AG04450 (cell line): Measurements from ENCODE around the gene GPX4. TPM values are rescaled to one million over a fixed set of nuclear protein-coding genes. Genes with fewer than 3 reads are reported as not detected.

Experiments used
- CTCF ChIA-PET: fragments of 300-600, 350-600 bp; formaldehyde crosslinking; extraction: SDS; loops from one replicate; lab custom pipeline; 2022; ENCODE audit warnings: antibody characterized with exemption, inconsistent platforms; lab: Charles Lee
- POLR2A ChIA-PET: fragments of 350-600 bp; formaldehyde crosslinking; extraction: SDS; loops from one replicate; lab custom pipeline; 2021; ENCODE audit warnings: antibody characterized with exemption, inconsistent platforms; lab: Yijun Ruan, JAX
- DNase-seq: peaks from one replicate; pipeline ENCODE4 v3.0.0-alpha.2; 2011; ENCODE audit warnings: low read depth, low spot score
- H3K27ac ChIP-seq: one replicate; pipeline ENCODE4 v1.5.1; 2012; ENCODE audit warnings: low read depth, low read length, control low read depth
- H3K27me3 ChIP-seq: one replicate; pipeline ENCODE4 v1.6.0; 2012; ENCODE audit warnings: low read length; ENCODE audit not compliant: control insufficient read depth, insufficient read depth
- H3K4me3 ChIP-seq: 2 replicates; pipeline ENCODE4 v1.5.1; 2011; ENCODE audit warnings: mild to moderate bottlenecking, low read depth, low read length, control low read depth
- H3K9me3 ChIP-seq: 2 replicates; pipeline ENCODE4 v1.5.1; 2012; ENCODE audit warnings: low read length; ENCODE audit not compliant: control insufficient read depth, insufficient read depth
- CTCF ChIP-seq: IDR thresholded peaks from 2 replicates; pipeline ENCODE4 v1.5.1; 2011; ENCODE audit warnings: low read depth, low read length, control low read depth, inconsistent platforms
- polyA plus RNA-seq: library from polyadenylated mRNA; depleted of rRNA; stranded (reverse); fragments of >200 nt; gene quantifications from 2 replicates; pipeline ENCODE4 v1.2.3, GENCODE V29; 2011

The GPX4 gene
- polyA plus RNA-seq, 1 experiment = 627 TPM

GRCh38 chr19:1116726-1117581, 13.2 kb downstream of the GPX4 start:
- no peak for TF ChIP-seq CTCF
- H3K27me3 ChIP-seq = no peaks in the 10 kb centered on the region
- no peak for DNase-seq
- CTCF ChIA-PET = interaction anchor here (1.4 kb wide), 1 partner anchor 78 kb away, joined by 6 read pairs; no protein-coding TSS in a partner anchor
- H3K9me3 ChIP-seq = peaks cover 3% of the 10 kb centered on the region; the same call in 1 of the 2 replicates
- no peak overlapping the region for H3K4me3 ChIP-seq
- no peak overlapping the region for H3K27ac ChIP-seq
- POLR2A ChIA-PET = no interaction called here

- TF ChIP-seq CTCF = no peak
- Histone ChIP-seq H3K27ac (no peak overlapping the region), H3K27me3 (no peaks in the 10 kb centered on the region), H3K4me3 (no peak overlapping the region), H3K9me3 (peaks cover 4% of the 10 kb centered on the region; the same call in 1 of the 2 replicates)
- CTCF ChIA-PET = interaction anchor here (1.4 kb wide), 1 partner anchor 77 kb away, joined by 6 read pairs; no protein-coding TSS in a partner anchor
- no peak for DNase-seq
- POLR2A ChIA-PET = no interaction called here
Observed at GRCh38 chr19:1117654-1118053, 13.9 kb downstream of the GPX4 start.

- no peak overlapping the region for H3K27ac ChIP-seq
- ChIA-PET POLR2A (no interaction called here), CTCF (interaction anchor here (1.3 kb wide), 1 partner anchor 125 kb away, joined by 3 read pairs; no protein-coding TSS in a partner anchor)
Observed at GRCh38 chr19:1118999-1119398, 15.2 kb downstream of the GPX4 start.

GRCh38 chr19:1119475-1120217, 15.9 kb downstream of the GPX4 start:
- CTCF ChIA-PET = interaction anchor here (1.3 kb wide), 1 partner anchor 124 kb away, joined by 3 read pairs; no protein-coding TSS in a partner anchor
- no peak for TF ChIP-seq CTCF
- Histone ChIP-seq H3K27me3 (no peaks in the 10 kb centered on the region), H3K4me3 (no peak overlapping the region), H3K9me3 (peaks cover 13% of the 10 kb centered on the region; the same call in 1 of the 2 replicates), H3K27ac (no peak overlapping the region)
- DNase-seq = no peak
- POLR2A ChIA-PET = no interaction called here

More at GRCh38 chr19:1118999-1119398, 15.2 kb downstream of the GPX4 start:
- Histone ChIP-seq H3K27me3 (no peaks in the 10 kb centered on the region), H3K9me3 (peaks cover 13% of the 10 kb centered on the region; the same call in 1 of the 2 replicates), H3K4me3 (no peak overlapping the region)
- DNase-seq = no peak
- no peak for TF ChIP-seq CTCF
